ENCODE data around the gene SOWAHA. TPM values are rescaled to one million over a fixed set of nuclear protein-coding genes. Genes with fewer than 3 reads are reported as not detected.
"Not testable (repeated sequence)": the region's sequence is repeated elsewhere in the genome, so short reads cannot be mapped to it uniquely, and the experiment has no call there.

SOWAHA gene
- total RNA-seq, 1 experiment from 2014 or later, result not detected

DNA sequence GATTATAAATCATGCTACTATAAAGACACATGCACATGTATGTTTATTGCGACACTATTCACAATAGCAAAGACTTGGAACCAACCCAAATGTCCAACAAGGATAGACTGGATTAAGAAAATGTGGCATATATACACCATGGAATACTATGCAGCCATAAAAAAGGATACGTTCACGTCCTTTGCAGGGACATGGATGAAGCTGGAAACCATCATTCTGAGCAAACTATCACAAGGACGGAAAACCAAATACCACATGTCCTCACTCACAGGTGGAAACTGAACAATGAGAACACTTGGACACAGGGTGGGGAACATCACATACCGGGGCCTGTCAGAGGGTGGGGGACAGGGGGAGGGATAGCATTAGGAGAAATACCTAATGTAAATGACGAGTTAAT is 7.2 kb upstream of the SOWAHA start:
- CTCF ChIA-PET, result interaction anchor here (0.6 kb wide), 1 partner anchor 12 kb away, joined by 4 read pairs; no protein-coding TSS in a partner anchor

GRCh38 chr5:132806804-132807162 is 6.3 kb upstream of the SOWAHA start:
- H3K4me2 ChIP-seq; intact Hi-C loops (cut with micrococcal nuclease; ENCODE audit: unreplicated experiment); H3K27me3 ChIP-seq (ENCODE audit: insufficient read depth, low read depth); H3K79me2 ChIP-seq (ENCODE audit: low read depth); H2AFZ ChIP-seq; DNase-seq; H3K36me3 ChIP-seq (ENCODE audit: low read depth); CTCF ChIA-PET; BruUV-seq (replicated peaks); H3K4me3 ChIP-seq; POLR2A ChIA-PET (ENCODE audit: unreplicated experiment); H3K9me3 ChIP-seq (ENCODE audit: insufficient read depth, low read depth); H4K20me1 ChIP-seq (ENCODE audit: insufficient read depth); H3F3A ChIP-seq (ENCODE audit: insufficient read depth, low read depth); H3K27ac ChIP-seq; H3K4me1 ChIP-seq (replicated peaks; ENCODE audit: insufficient read depth); H3K9me2 ChIP-seq (ENCODE audit: insufficient read depth): not testable (repeated sequence)

More for the DNA sequence above, 7.2 kb upstream of the SOWAHA start:
- H3K4me1 ChIP-seq (replicated peaks; ENCODE audit: insufficient read depth); H3K4me2 ChIP-seq; H3K9me2 ChIP-seq (ENCODE audit: insufficient read depth); H4K20me1 ChIP-seq (ENCODE audit: insufficient read depth); H3K36me3 ChIP-seq (ENCODE audit: low read depth); H2AFZ ChIP-seq; H3F3A ChIP-seq (ENCODE audit: insufficient read depth, low read depth); H3K27me3 ChIP-seq (ENCODE audit: insufficient read depth, low read depth); POLR2A ChIA-PET (ENCODE audit: unreplicated experiment); DNase-seq; H3K27ac ChIP-seq; H3K4me3 ChIP-seq; intact Hi-C loops (cut with micrococcal nuclease; ENCODE audit: unreplicated experiment); H3K9me3 ChIP-seq (ENCODE audit: insufficient read depth, low read depth); H3K79me2 ChIP-seq (ENCODE audit: low read depth); BruUV-seq (replicated peaks): not testable (repeated sequence)

- H3K4me3 ChIP-seq, result no peak overlapping the region
- H3K27me3 ChIP-seq (ENCODE audit: insufficient read depth, low read depth), result 0 out of 2 replicates have a peak, but pooled peaks cover 4% of the 10 kb centered on the region
- no peak overlapping the region for H3K4me2 ChIP-seq
- ChIA-PET POLR2A (ENCODE audit: unreplicated experiment) (no interaction called here), CTCF (interaction anchor here (0.6 kb wide), 1 partner anchor 13 kb away, joined by 3 read pairs; no protein-coding TSS in a partner anchor)
- no peaks in the 10 kb centered on the region for H3K9me3 ChIP-seq (ENCODE audit: insufficient read depth, low read depth)
- no peaks in the 10 kb centered on the region for H3K36me3 ChIP-seq (ENCODE audit: low read depth)
- TF ChIP-seq EZH2 (IDR thresholded peaks at IDR 0.05; ENCODE audit: low read depth) (no peak), CTCF (conservative IDR thresholded peaks at IDR 0.05) (no peak)
- intact Hi-C loops (cut with micrococcal nuclease; ENCODE audit: unreplicated experiment), result no loop called here
- H3F3A ChIP-seq (ENCODE audit: insufficient read depth, low read depth), result no peaks in the 10 kb centered on the region
- H4K20me1 ChIP-seq (ENCODE audit: insufficient read depth), result no peaks in the 10 kb centered on the region
- no peaks in the 10 kb centered on the region for H3K79me2 ChIP-seq (ENCODE audit: low read depth)
- no peaks in the 10 kb centered on the region for H3K4me1 ChIP-seq (replicated peaks; ENCODE audit: insufficient read depth)
- DNase-seq, result no peak
- no peak overlapping the region for H2AFZ ChIP-seq
- H3K27ac ChIP-seq, result no peak overlapping the region
- no TSS peak for BruUV-seq (replicated peaks)
- no peaks in the 10 kb centered on the region for H3K9me2 ChIP-seq (ENCODE audit: insufficient read depth)
Observed at GRCh38 chr5:132807163-132807838, 5.8 kb upstream of the SOWAHA start.

GRCh38 chr5:132808448-132808847 is 4.7 kb upstream of the SOWAHA start:
- TF ChIP-seq CTCF (conservative IDR thresholded peaks at IDR 0.05) (no peak), EZH2 (IDR thresholded peaks at IDR 0.05; ENCODE audit: low read depth) (no peak)
- Histone ChIP-seq H3K4me3 (no peak overlapping the region), H3K36me3 (ENCODE audit: low read depth) (no peaks in the 10 kb centered on the region), H3F3A (ENCODE audit: insufficient read depth, low read depth) (no peaks in the 10 kb centered on the region), H3K9me2 (ENCODE audit: insufficient read depth) (no peaks in the 10 kb centered on the region), H3K9me3 (ENCODE audit: insufficient read depth, low read depth) (no peaks in the 10 kb centered on the region), H3K4me1 (replicated peaks; ENCODE audit: insufficient read depth) (peaks cover 5% of the 10 kb centered on the region), H3K79me2 (ENCODE audit: low read depth) (no peaks in the 10 kb centered on the region), H3K27me3 (ENCODE audit: insufficient read depth, low read depth) (no peaks in the 10 kb centered on the region), H3K27ac (no peak overlapping the region), H4K20me1 (ENCODE audit: insufficient read depth) (no peaks in the 10 kb centered on the region), H3K4me2 (no peak overlapping the region), H2AFZ (no peak overlapping the region)
- no TSS peak for BruUV-seq (replicated peaks)
- intact Hi-C loops (cut with micrococcal nuclease; ENCODE audit: unreplicated experiment), result no loop called here
- CTCF ChIA-PET, result no interaction called here
- no peak for DNase-seq
- POLR2A ChIA-PET (ENCODE audit: unreplicated experiment), result no interaction called here

Measured in PC-9 (cell line).